GM23338 (cell line): ENCODE data around the gene TMEM116. TPM values are rescaled to one million over a fixed set of nuclear protein-coding genes. Genes with fewer than 3 reads are reported as not detected.

ENCODE experiments used
- ATAC-seq: fragments of 200-7000 bp; cut with Tn5 transposase; 3 replicates; pipeline ENCODE4 v1.9.1; 2020
- DNase-seq: peaks from one replicate; pipeline ENCODE4 v3.0.0-alpha.2; 2015; ENCODE audit warnings: low spot score
- H2AFZ ChIP-seq: fragments of 200-600 bp; sonication (generic); 2 replicates; pipeline ENCODE4 v1.8.0; 2016; ENCODE audit warnings: antibody characterized with exemption, mild to moderate bottlenecking, moderate library complexity
- H3F3A ChIP-seq: fragments of 200-600 bp; sonication (generic); replicated peaks from 2 replicates; pipeline ENCODE4 v1.8.0; 2017; ENCODE audit warnings: antibody characterized with exemption, mixed run types, low read depth
- H3K27ac ChIP-seq: fragments of 200-600 bp; sonication (generic); 2 replicates; pipeline ENCODE4 v1.6.1; 2016; ENCODE audit warnings: low read depth
- H3K27me3 ChIP-seq: fragments of 200-600 bp; sonication (generic); 2 replicates; pipeline ENCODE4 v1.8.0; 2016; ENCODE audit warnings: mild to moderate bottlenecking, mixed run types, moderate library complexity; ENCODE audit not compliant: insufficient read depth
- H3K36me3 ChIP-seq: fragments of 200-600 bp; sonication (generic); 2 replicates; pipeline ENCODE4 v1.8.0; 2016; ENCODE audit warnings: mild to moderate bottlenecking; ENCODE audit not compliant: insufficient read depth
- H3K4me1 ChIP-seq: fragments of 200-600 bp; sonication (generic); 2 replicates; pipeline ENCODE4 v1.8.0; 2016; ENCODE audit warnings: mild to moderate bottlenecking, moderate library complexity; ENCODE audit not compliant: insufficient read depth
- H3K4me2 ChIP-seq: fragments of 200-600 bp; sonication (generic); 2 replicates; pipeline ENCODE4 v1.7.1; 2017; ENCODE audit warnings: mixed run types
- H3K4me3 ChIP-seq: fragments of 200-600 bp; sonication (generic); 2 replicates; pipeline ENCODE4 v1.6.1; 2016; ENCODE audit warnings: mixed run types
- H3K79me2 ChIP-seq: fragments of 200-600 bp; sonication (generic); replicated peaks from 2 replicates; pipeline ENCODE4 v1.8.0; 2017; ENCODE audit warnings: mild to moderate bottlenecking; ENCODE audit not compliant: insufficient read depth
- H3K9me2 ChIP-seq: fragments of 200-600 bp; sonication (generic); 2 replicates; pipeline ENCODE4 v1.8.0; 2017; ENCODE audit not compliant: insufficient read depth
- H4K20me1 ChIP-seq: fragments of 200-600 bp; sonication (generic); replicated peaks from 2 replicates; pipeline ENCODE4 v1.8.0; 2017; ENCODE audit warnings: mild to moderate bottlenecking; ENCODE audit not compliant: insufficient read depth
- H3K27ac Mint-ChIP-seq: 2 replicates; pipeline ENCODE4 v1.8.0; 2020; ENCODE audit warnings: inconsistent platforms, mild to moderate bottlenecking, moderate library complexity, mixed read lengths
- H3K27me3 Mint-ChIP-seq: 3 replicates; pipeline ENCODE4 v1.8.0; 2022; ENCODE audit warnings: low read depth, mild to moderate bottlenecking, moderate library complexity, mixed read lengths, inconsistent platforms; ENCODE audit not compliant: insufficient read depth, poor library complexity
- H3K36me3 Mint-ChIP-seq: 3 replicates; pipeline ENCODE4 v1.8.0; 2021; ENCODE audit warnings: low read depth, mild to moderate bottlenecking, inconsistent platforms, moderate library complexity, mixed read lengths
- H3K4me1 Mint-ChIP-seq: 3 replicates; pipeline ENCODE4 v1.8.0; 2020; ENCODE audit warnings: mild to moderate bottlenecking, inconsistent platforms, mixed read lengths
- H3K4me3 Mint-ChIP-seq: 3 replicates; pipeline ENCODE4 v1.8.0; 2021; ENCODE audit warnings: moderate library complexity, mild to moderate bottlenecking, inconsistent platforms, mixed read lengths
- H3K9me3 Mint-ChIP-seq: 3 replicates; pipeline ENCODE4 v1.8.0; 2020; ENCODE audit warnings: moderate library complexity, mild to moderate bottlenecking, inconsistent platforms, mixed read lengths
- CREB1 ChIP-seq: fragments of 250-450 bp; sonication (Bioruptor Pico); IDR thresholded peaks from 2 replicates; pipeline ENCODE4 v1.5.0; 2020; ENCODE audit warnings: low read depth, mild to moderate bottlenecking, moderate library complexity
- EZH2 ChIP-seq: fragments of 200-600 bp; sonication (generic); IDR thresholded peaks from one replicate; pipeline ENCODE4 v1.8.0; 2017; ENCODE audit warnings: antibody characterized with exemption, mild to moderate bottlenecking, low read depth; ENCODE audit not compliant: unreplicated experiment
- POLR2AphosphoS5 ChIP-seq: IDR thresholded peaks from 2 replicates; pipeline ENCODE4 v1.6.1; 2016; ENCODE audit warnings: antibody characterized with exemption, low read depth
- STAT1 ChIP-seq: IDR thresholded peaks from one replicate; pipeline ENCODE4 v1.6.1; 2016; ENCODE audit warnings: antibody characterized with exemption; ENCODE audit not compliant: unreplicated experiment
- polyA plus RNA-seq: library from polyadenylated mRNA; unstranded; fragments of >200 nt; fragmentation: Nextera tagmentation; extraction: Ambion mirVana; gene quantifications from 2 replicates; pipeline ENCODE4 v1.2.1, GENCODE V29; 2016
- total RNA-seq: library from RNA; depleted of rRNA; stranded (reverse); fragments of >200 nt; shearing (Covaris generic); gene quantifications from 2 replicates; pipeline ENCODE4 v1.2.3, GENCODE V29; 2014
- TF ChIP-seq, protein P1 (sequence below), 2 experiments: fragments of 200-600 bp in 1 of 2; sonication (generic) in 1 of 2; conservative IDR thresholded peaks; 2 replicates each; pipeline versions ENCODE4 v1.5.1 to v1.6.1; 2016 to 2017; ENCODE audit warnings: antibody characterized with exemption in 2 of 2, low read depth in 2 of 2, mild to moderate bottlenecking in 2 of 2, moderate library complexity in 1 of 2
- TF ChIP-seq, protein P2 (sequence below): IDR thresholded peaks from one replicate; pipeline ENCODE4 v1.6.1; 2018; ENCODE audit warnings: antibody characterized with exemption; ENCODE audit not compliant: unreplicated experiment
- TF ChIP-seq, protein P3 (sequence below): fragments of 250-450 bp; sonication (Bioruptor Pico); IDR thresholded peaks from 2 replicates; pipeline ENCODE4 v1.5.0; 2020; ENCODE audit warnings: mild to moderate bottlenecking, moderate library complexity

The TMEM116 gene
- total and polyA plus RNA-seq, 2 experiments from 2014 or later, result 8.0 to 10.4 TPM

DNA sequence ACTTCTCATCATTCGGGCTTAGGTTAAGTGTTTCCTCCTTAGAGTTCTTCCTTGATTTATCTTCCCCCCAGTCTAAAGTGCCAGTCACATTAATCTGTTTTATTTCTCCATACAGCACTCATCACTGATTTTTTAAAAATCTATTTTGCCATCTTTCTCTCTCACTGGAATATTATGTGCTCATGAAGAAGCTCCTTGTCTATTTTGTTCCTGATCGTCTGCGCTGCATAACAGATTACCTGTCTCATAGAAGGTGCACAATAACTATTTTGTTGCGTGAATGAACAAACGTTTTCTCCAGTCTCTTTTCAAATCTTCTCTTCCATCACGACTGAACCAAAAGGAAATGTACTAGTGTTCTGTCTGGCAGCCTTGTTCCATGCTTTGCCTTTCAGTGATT lies 3.0 kb upstream of the TMEM116 start (continued):
- TF ChIP-seq, protein P1, sequence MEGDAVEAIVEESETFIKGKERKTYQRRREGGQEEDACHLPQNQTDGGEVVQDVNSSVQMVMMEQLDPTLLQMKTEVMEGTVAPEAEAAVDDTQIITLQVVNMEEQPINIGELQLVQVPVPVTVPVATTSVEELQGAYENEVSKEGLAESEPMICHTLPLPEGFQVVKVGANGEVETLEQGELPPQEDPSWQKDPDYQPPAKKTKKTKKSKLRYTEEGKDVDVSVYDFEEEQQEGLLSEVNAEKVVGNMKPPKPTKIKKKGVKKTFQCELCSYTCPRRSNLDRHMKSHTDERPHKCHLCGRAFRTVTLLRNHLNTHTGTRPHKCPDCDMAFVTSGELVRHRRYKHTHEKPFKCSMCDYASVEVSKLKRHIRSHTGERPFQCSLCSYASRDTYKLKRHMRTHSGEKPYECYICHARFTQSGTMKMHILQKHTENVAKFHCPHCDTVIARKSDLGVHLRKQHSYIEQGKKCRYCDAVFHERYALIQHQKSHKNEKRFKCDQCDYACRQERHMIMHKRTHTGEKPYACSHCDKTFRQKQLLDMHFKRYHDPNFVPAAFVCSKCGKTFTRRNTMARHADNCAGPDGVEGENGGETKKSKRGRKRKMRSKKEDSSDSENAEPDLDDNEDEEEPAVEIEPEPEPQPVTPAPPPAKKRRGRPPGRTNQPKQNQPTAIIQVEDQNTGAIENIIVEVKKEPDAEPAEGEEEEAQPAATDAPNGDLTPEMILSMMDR (conservative IDR thresholded peaks at IDR 0.05; ENCODE audit: low read depth in 2 of 2), result no peak
- TF ChIP-seq, protein P2, sequence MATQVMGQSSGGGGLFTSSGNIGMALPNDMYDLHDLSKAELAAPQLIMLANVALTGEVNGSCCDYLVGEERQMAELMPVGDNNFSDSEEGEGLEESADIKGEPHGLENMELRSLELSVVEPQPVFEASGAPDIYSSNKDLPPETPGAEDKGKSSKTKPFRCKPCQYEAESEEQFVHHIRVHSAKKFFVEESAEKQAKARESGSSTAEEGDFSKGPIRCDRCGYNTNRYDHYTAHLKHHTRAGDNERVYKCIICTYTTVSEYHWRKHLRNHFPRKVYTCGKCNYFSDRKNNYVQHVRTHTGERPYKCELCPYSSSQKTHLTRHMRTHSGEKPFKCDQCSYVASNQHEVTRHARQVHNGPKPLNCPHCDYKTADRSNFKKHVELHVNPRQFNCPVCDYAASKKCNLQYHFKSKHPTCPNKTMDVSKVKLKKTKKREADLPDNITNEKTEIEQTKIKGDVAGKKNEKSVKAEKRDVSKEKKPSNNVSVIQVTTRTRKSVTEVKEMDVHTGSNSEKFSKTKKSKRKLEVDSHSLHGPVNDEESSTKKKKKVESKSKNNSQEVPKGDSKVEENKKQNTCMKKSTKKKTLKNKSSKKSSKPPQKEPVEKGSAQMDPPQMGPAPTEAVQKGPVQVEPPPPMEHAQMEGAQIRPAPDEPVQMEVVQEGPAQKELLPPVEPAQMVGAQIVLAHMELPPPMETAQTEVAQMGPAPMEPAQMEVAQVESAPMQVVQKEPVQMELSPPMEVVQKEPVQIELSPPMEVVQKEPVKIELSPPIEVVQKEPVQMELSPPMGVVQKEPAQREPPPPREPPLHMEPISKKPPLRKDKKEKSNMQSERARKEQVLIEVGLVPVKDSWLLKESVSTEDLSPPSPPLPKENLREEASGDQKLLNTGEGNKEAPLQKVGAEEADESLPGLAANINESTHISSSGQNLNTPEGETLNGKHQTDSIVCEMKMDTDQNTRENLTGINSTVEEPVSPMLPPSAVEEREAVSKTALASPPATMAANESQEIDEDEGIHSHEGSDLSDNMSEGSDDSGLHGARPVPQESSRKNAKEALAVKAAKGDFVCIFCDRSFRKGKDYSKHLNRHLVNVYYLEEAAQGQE, result no peak

DNA sequence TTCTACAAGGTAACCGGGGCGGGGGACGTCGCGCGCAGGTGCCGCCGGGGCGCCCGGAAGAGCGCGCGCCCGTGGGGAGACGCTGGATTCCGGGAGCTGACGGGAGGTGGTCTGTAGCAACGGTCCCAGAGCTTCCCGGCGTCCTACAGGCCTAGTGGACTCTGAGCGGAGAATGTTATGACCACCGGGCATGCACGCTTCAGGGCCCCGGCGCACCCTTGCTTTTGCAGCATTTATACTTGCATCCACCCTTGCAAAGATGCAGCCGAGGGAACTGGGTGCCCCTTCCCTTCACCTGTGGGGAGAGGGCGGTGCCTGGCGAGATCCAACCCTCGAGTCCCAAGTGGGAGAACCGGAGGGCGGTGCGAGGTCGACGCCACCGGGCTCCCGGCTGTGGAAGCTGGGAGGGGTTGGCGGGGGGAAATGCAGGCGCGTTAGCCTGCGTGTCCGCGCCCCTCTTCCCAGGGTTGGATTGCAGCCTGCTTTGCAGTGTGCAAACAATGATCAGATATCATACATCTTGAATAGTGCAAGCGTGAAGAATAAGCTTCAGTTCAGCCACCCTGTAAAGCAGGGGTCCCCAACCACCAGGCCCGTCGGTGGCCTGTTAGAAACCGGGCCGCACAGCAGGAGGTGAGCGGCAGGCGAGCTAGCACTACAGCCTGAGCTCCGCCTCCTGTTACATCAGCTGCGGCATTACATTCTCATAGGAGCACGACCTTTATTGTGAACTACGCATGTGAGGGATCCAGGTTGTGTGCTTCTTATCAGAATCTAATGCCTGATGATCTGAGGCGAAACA lies 837 bp upstream of the TMEM116 start:
- ATAC-seq, result peak; percentile 63
- Mint-ChIP-seq H3K4me3 (peak overlapping the region; percentile 97), H3K4me1 (peaks cover 28% of the 10 kb centered on the region), H3K36me3 (peaks cover 46% of the 10 kb centered on the region), H3K27ac (peak overlapping the region; percentile 97), H3K27me3 (peaks cover 16% of the 10 kb centered on the region), H3K9me3 (peaks cover 7% of the 10 kb centered on the region)
- Histone ChIP-seq H2AFZ (peak overlapping the region; percentile 97), H3F3A (peaks cover 14% of the 10 kb centered on the region; the same call in 1 of the 2 replicates), H3K27ac (peak overlapping the region; percentile 87), H4K20me1 (peaks cover 36% of the 10 kb centered on the region), H3K36me3 (peaks cover 19% of the 10 kb centered on the region), H3K79me2 (peaks cover 66% of the 10 kb centered on the region), H3K27me3 (no peaks in the 10 kb centered on the region), H3K9me2 (0 out of 2 replicates have a peak, but pooled peaks cover 5% of the 10 kb centered on the region), H3K4me2 (peak overlapping the region; percentile 76), H3K4me1 (peaks cover 19% of the 10 kb centered on the region; the same call in 1 of the 2 replicates), H3K4me3 (peak overlapping the region; percentile 100)
- DNase-seq, result peak; percentile 93
- TF ChIP-seq, protein P3, sequence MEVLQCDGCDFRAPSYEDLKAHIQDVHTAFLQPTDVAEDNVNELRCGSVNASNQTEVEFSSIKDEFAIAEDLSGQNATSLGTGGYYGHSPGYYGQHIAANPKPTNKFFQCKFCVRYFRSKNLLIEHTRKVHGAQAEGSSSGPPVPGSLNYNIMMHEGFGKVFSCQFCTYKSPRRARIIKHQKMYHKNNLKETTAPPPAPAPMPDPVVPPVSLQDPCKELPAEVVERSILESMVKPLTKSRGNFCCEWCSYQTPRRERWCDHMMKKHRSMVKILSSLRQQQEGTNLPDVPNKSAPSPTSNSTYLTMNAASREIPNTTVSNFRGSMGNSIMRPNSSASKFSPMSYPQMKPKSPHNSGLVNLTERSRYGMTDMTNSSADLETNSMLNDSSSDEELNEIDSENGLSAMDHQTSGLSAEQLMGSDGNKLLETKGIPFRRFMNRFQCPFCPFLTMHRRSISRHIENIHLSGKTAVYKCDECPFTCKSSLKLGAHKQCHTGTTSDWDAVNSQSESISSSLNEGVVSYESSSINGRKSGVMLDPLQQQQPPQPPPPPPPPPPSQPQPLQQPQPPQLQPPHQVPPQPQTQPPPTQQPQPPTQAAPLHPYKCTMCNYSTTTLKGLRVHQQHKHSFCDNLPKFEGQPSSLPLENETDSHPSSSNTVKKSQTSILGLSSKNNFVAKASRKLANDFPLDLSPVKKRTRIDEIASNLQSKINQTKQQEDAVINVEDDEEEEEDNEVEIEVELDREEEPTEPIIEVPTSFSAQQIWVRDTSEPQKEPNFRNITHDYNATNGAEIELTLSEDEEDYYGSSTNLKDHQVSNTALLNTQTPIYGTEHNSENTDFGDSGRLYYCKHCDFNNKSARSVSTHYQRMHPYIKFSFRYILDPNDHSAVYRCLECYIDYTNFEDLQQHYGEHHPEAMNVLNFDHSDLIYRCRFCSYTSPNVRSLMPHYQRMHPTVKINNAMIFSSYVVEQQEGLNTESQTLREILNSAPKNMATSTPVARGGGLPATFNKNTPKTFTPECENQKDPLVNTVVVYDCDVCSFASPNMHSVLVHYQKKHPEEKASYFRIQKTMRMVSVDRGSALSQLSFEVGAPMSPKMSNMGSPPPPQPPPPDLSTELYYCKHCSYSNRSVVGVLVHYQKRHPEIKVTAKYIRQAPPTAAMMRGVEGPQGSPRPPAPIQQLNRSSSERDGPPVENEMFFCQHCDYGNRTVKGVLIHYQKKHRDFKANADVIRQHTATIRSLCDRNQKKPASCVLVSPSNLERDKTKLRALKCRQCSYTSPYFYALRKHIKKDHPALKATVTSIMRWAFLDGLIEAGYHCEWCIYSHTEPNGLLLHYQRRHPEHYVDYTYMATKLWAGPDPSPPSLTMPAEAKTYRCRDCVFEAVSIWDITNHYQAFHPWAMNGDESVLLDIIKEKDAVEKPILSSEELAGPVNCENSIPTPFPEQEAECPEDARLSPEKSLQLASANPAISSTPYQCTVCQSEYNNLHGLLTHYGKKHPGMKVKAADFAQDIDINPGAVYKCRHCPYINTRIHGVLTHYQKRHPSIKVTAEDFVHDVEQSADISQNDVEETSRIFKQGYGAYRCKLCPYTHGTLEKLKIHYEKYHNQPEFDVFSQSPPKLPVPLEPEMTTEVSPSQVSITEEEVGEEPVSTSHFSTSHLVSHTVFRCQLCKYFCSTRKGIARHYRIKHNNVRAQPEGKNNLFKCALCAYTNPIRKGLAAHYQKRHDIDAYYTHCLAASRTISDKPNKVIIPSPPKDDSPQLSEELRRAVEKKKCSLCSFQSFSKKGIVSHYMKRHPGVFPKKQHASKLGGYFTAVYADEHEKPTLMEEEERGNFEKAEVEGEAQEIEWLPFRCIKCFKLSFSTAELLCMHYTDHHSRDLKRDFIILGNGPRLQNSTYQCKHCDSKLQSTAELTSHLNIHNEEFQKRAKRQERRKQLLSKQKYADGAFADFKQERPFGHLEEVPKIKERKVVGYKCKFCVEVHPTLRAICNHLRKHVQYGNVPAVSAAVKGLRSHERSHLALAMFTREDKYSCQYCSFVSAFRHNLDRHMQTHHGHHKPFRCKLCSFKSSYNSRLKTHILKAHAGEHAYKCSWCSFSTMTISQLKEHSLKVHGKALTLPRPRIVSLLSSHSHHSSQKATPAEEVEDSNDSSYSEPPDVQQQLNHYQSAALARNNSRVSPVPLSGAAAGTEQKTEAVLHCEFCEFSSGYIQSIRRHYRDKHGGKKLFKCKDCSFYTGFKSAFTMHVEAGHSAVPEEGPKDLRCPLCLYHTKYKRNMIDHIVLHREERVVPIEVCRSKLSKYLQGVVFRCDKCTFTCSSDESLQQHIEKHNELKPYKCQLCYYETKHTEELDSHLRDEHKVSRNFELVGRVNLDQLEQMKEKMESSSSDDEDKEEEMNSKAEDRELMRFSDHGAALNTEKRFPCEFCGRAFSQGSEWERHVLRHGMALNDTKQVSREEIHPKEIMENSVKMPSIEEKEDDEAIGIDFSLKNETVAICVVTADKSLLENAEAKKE (CRISPR knock-in tag), result no peak
- TF ChIP-seq, protein P2, result no peak
- peak; percentile 32; the same call in 1 of the 2 replicates for TF ChIP-seq CREB1 (CRISPR knock-in tag)
- TF ChIP-seq POLR2AphosphoS5, result peak; percentile 78
- no peak for TF ChIP-seq STAT1
- no peak for TF ChIP-seq EZH2
